ENCODE measurements around the gene CDK18.

The CDK18 gene

GRCh38 chr1:205458777-205459566 lies 45.5 kb upstream of the CDK18 start:
- TF ChIP-seq CTCF (IDR thresholded peaks at IDR 0.05; ENCODE audit: borderline replicate concordance, insufficient read depth, low read depth, low read length), result no peak
- no peak overlapping the region for H3K4me3 ChIP-seq (ENCODE audit: low read depth, low read length)

GRCh38 chr1:205465392-205465791 lies 39.1 kb upstream of the CDK18 start:
- H3K4me3 ChIP-seq (ENCODE audit: low read depth, low read length), result no peak overlapping the region
- TF ChIP-seq CTCF (IDR thresholded peaks at IDR 0.05; ENCODE audit: borderline replicate concordance, insufficient read depth, low read depth, low read length), result no peak

- TF ChIP-seq CTCF (IDR thresholded peaks at IDR 0.05; ENCODE audit: borderline replicate concordance, insufficient read depth, low read depth, low read length), result no peak
Observed at GRCh38 chr1:205466595-205467220, 37.8 kb upstream of the CDK18 start.

GRCh38 chr1:205470131-205470530 lies 34.3 kb upstream of the CDK18 start:
- TF ChIP-seq CTCF (IDR thresholded peaks at IDR 0.05; ENCODE audit: borderline replicate concordance, insufficient read depth, low read depth, low read length), result no peak
- H3K4me3 ChIP-seq (ENCODE audit: low read depth, low read length), result no peak overlapping the region

More at GRCh38 chr1:205466595-205467220, 37.8 kb upstream of the CDK18 start:
- no peak overlapping the region for H3K4me3 ChIP-seq (ENCODE audit: low read depth, low read length)

- no peak for TF ChIP-seq CTCF (IDR thresholded peaks at IDR 0.05; ENCODE audit: borderline replicate concordance, insufficient read depth, low read depth, low read length)
- no peak overlapping the region for H3K4me3 ChIP-seq (ENCODE audit: low read depth, low read length)
Observed at GRCh38 chr1:205472737-205473441, 31.6 kb upstream of the CDK18 start.

GRCh38 chr1:205473475-205473874 lies 31.0 kb upstream of the CDK18 start:
- TF ChIP-seq CTCF (IDR thresholded peaks at IDR 0.05; ENCODE audit: borderline replicate concordance, insufficient read depth, low read depth, low read length), result no peak
- H3K4me3 ChIP-seq (ENCODE audit: low read depth, low read length), result no peak overlapping the region
